ENCODE results near the gene MLXIP. TPM values are rescaled to one million over a fixed set of nuclear protein-coding genes. Genes with fewer than 3 reads are reported as not detected.

The MLXIP gene
- total and polyA plus RNA-seq, 2 of the 8 experiments (the other 6 are each of a cell fraction or from before 2014, with no cell fraction given): 5.5 to 40.5 TPM

- no peak for FAIRE-seq
- no peaks in the 10 kb centered on the region for H3K79me2 ChIP-seq (ENCODE audit: control insufficient read depth in 1 of 2, insufficient read depth in 2 of 2, low read length in 2 of 2)
- 84% methylated on average over 8 of the region's 8 CpGs; no CpG with 5 or more reads in 1 of the 2 experiments for WGBS, 2 experiments (ENCODE audit: extremely low coverage in 1 of 2, insufficient coverage in 1 of 2, insufficient read length in 1 of 2, insufficient replicate concordance in 2 of 2, low coverage in 1 of 2, low lambda C conversion rate in 2 of 2, missing lambda C conversion rate in 1 of 2)
- TF ChIP-seq NANOG (IDR thresholded peaks at IDR 0.05; ENCODE audit: insufficient read depth, low read depth, low read length, poor library complexity, severe bottlenecking) (no peak), CREB1 (IDR thresholded peaks at IDR 0.05) (no peak), RNF2 (IDR thresholded peaks at IDR 0.05; ENCODE audit: borderline replicate concordance, low read depth, low read length, missing control alignments, poor library complexity, severe bottlenecking) (no peak), SAP30 (IDR thresholded peaks at IDR 0.05; ENCODE audit: insufficient read depth, insufficient replicate concordance, low read length) (no peak), ATF2 (IDR thresholded peaks at IDR 0.05; ENCODE audit: low read length) (no peak), POU5F1 (IDR thresholded peaks at IDR 0.05; ENCODE audit: low read depth, low read length) (no peak), KDM5A (IDR thresholded peaks at IDR 0.05; ENCODE audit: low read length) (no peak), CBX8 (IDR thresholded peaks at IDR 0.05; ENCODE audit: borderline replicate concordance, low read depth, low read length) (no peak), CHD1 (IDR thresholded peaks at IDR 0.05; ENCODE audit: low read depth, low read length) (no peak), GABPA (IDR thresholded peaks at IDR 0.05; ENCODE audit: borderline replicate concordance, insufficient read depth, low read length) (no peak), SIRT6 (IDR thresholded peaks at IDR 0.05; ENCODE audit: low read length) (no peak), KDM1A (IDR thresholded peaks at IDR 0.05; ENCODE audit: borderline replicate concordance, low read length) (no peak)
Measured at GRCh38 chr12:122150127-122150681, 71.6 kb downstream of the MLXIP start.

More at GRCh38 chr12:122150127-122150681, 71.6 kb downstream of the MLXIP start:
- H3K36me3 ChIP-seq (ENCODE audit: control insufficient read depth in 2 of 4, insufficient read depth in 4 of 4, low read length in 3 of 4): no peaks in the 10 kb centered on the region
- no peak overlapping the region for H3K4me3 ChIP-seq (ENCODE audit: extremely low read depth in 1 of 4, insufficient read depth in 2 of 4, low read depth in 3 of 4, low read length in 4 of 4)
- H2AK5ac ChIP-seq (ENCODE audit: low read depth, low read length): no peak overlapping the region
- no peak overlapping the region for H4K5ac ChIP-seq (ENCODE audit: insufficient read length, low read depth, low read length)
- CTCF ChIA-PET (ENCODE audit: partially characterized antibody): interaction anchor here (0.6 to 3.9 kb wide), 6 partner anchors 13 to 1318 kb away, joined by 3 to 10 read pairs (median 4); no protein-coding TSS in a partner anchor
- H2BK12ac ChIP-seq (ENCODE audit: low read depth, low read length): no peak overlapping the region
- H3K18ac ChIP-seq (ENCODE audit: extremely low read depth, low read length): no peak overlapping the region
- no peaks in the 10 kb centered on the region for H3K23me2 ChIP-seq (ENCODE audit: low read depth, low read length)
- no peaks in the 10 kb centered on the region for H3K27me3 ChIP-seq (replicated peaks in 1 of 4; ENCODE audit: control insufficient read depth in 3 of 4, extremely low read depth in 1 of 4, insufficient read depth in 3 of 4, low read length in 3 of 4)
- no peak overlapping the region for H3K27ac ChIP-seq (ENCODE audit: low read depth, low read length)
- no peak overlapping the region for H3K56ac ChIP-seq (replicated peaks; ENCODE audit: insufficient read length, low read depth, low read length)
- no peak overlapping the region for H3K9ac ChIP-seq (replicated peaks in 1 of 4; ENCODE audit: extremely low read depth in 1 of 4, low read depth in 3 of 4, low read length in 3 of 4)
- no peak overlapping the region for H3K4me2 ChIP-seq (ENCODE audit: insufficient read depth in 1 of 2, low read depth in 2 of 2, low read length in 2 of 2)
- no peak overlapping the region for H2BK20ac ChIP-seq (ENCODE audit: low read length)
- no peak for DNase-seq (ENCODE audit: low read depth in 1 of 2, low spot score in 2 of 2)
- no peaks in the 10 kb centered on the region for H3K79me1 ChIP-seq (ENCODE audit: low read depth, low read length)
- H2BK5ac ChIP-seq (ENCODE audit: low read depth, low read length): no peak overlapping the region
- H3K9me3 ChIP-seq (ENCODE audit: insufficient read depth in 2 of 2, low read depth in 1 of 2, low read length in 1 of 2): no peaks in the 10 kb centered on the region
- H3K14ac ChIP-seq (ENCODE audit: insufficient read length): no peak overlapping the region
- no peak overlapping the region for H3K23ac ChIP-seq (ENCODE audit: insufficient read length)
- no peak overlapping the region for H2BK120ac ChIP-seq (replicated peaks; ENCODE audit: low read depth, low read length)
- H4K91ac ChIP-seq (replicated peaks; ENCODE audit: insufficient read length, low read length): no peak overlapping the region
- H3K4me1 ChIP-seq (replicated peaks in 1 of 4; ENCODE audit: control insufficient read depth in 3 of 4, insufficient read depth in 4 of 4, low read length in 3 of 4): peaks cover 0 to 5% (median 0%) of the 10 kb centered on the region in 4 experiments; a peak in 1 of 7 replicates
- H2BK15ac ChIP-seq (ENCODE audit: low read length): no peak overlapping the region
- H4K20me1 ChIP-seq (replicated peaks in 1 of 2; ENCODE audit: control insufficient read depth in 1 of 2, insufficient read depth in 2 of 2, low read length in 2 of 2): no peaks in the 10 kb centered on the region
- H2AFZ ChIP-seq (ENCODE audit: low read length): no peak overlapping the region
- H4K8ac ChIP-seq (ENCODE audit: extremely low read depth, insufficient read depth, low read length): no peak overlapping the region
- POLR2A ChIA-PET (ENCODE audit: partially characterized antibody): no interaction called here
- H3K4ac ChIP-seq (replicated peaks; ENCODE audit: insufficient read length, low read depth, low read length): no peak overlapping the region
